BLaER1 treated with 17β-estradiol and CSF1 and Interleukin-3, amounts not matched to agents 10 nM and 100 nM (cell line): ENCODE data around the gene MEGF6.
A peak's percentile ranks its signal among the peaks of the same experiment; 100 is the strongest.

Experiments used
- H3K27ac ChIP-seq, 11 experiments: shearing (Covaris generic); formaldehyde crosslinking; 2 replicates each; pipeline ENCODE4 v1.8.1; 2022
- H3K27me3 ChIP-seq, 11 experiments: shearing (Covaris generic); formaldehyde crosslinking; 2 replicates each; pipeline ENCODE4 v1.8.1; 2022
- H3K36me3 ChIP-seq, 11 experiments: shearing (Covaris generic); formaldehyde crosslinking; 2 replicates each; pipeline ENCODE4 v1.8.1; 2022
- H3K4me1 ChIP-seq, 10 experiments: shearing (Covaris generic); formaldehyde crosslinking; 2 replicates each; pipeline ENCODE4 v1.8.1; 2022
- H3K4me2 ChIP-seq, 11 experiments: shearing (Covaris generic); formaldehyde crosslinking; 2 replicates each; pipeline ENCODE4 v1.8.1; 2022
- H3K4me3 ChIP-seq, 10 experiments: shearing (Covaris generic); formaldehyde crosslinking; 2 replicates each; pipeline ENCODE4 v1.8.1; 2022
- H3K9ac ChIP-seq, 11 experiments: shearing (Covaris generic); formaldehyde crosslinking; 2 replicates each; pipeline ENCODE4 v1.8.1; 2022
- H3K9me3 ChIP-seq, 11 experiments: shearing (Covaris generic); formaldehyde crosslinking; replicated peaks in 1 of 11; 2 replicates each; pipeline ENCODE4 v1.8.1; 2022
- H4K20me1 ChIP-seq, 11 experiments: shearing (Covaris generic); formaldehyde crosslinking; 2 replicates each; pipeline ENCODE4 v1.8.1; 2022
- Cebpa-rat ChIP-seq, 11 experiments: shearing (Covaris generic); IDR thresholded peaks; 2 replicates each; pipeline ENCODE4 v1.8.1; 2022

The MEGF6 gene

DNA sequence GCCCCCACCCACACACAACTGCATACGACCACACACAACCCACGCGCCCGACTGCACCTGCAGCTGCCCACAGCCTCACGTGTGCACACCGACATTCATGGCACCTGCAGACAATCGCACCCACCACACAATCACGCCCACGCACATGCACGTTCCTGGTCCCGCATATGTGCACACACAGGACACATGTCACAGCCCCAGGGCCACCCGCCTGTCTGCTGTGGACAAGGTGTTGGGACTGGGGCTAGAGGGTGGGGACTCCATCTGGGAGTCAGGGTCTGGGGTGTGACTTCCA is 100.4 kb downstream of the MEGF6 start:
- TF ChIP-seq Cebpa-rat (IDR thresholded peaks at IDR 0.05), result no peak
- Histone ChIP-seq H3K9ac (no peak overlapping the region), H3K9me3 (peaks cover 0 to 8% (median 4%) of the 10 kb centered on the region in 11 experiments; a peak in 6 of 22 replicates), H3K36me3 (peaks cover 0 to 59% (median 12%) of the 10 kb centered on the region in 11 experiments; a peak in 14 of 22 replicates), H3K27ac (no peak overlapping the region), H3K4me1 (peaks cover 4 to 64% (median 45%) of the 10 kb centered on the region in 10 experiments), H3K4me3 (no peak overlapping the region), H4K20me1 (peaks cover 10 to 88% (median 77%) of the 10 kb centered on the region in 11 experiments; a peak in 20 of 22 replicates), H3K27me3 (no peaks in the 10 kb centered on the region), H3K4me2 (peak overlapping the region in 6 of 11 experiments; percentile 22 to 37 (median 30); a peak in 9 of 22 replicates)

DNA sequence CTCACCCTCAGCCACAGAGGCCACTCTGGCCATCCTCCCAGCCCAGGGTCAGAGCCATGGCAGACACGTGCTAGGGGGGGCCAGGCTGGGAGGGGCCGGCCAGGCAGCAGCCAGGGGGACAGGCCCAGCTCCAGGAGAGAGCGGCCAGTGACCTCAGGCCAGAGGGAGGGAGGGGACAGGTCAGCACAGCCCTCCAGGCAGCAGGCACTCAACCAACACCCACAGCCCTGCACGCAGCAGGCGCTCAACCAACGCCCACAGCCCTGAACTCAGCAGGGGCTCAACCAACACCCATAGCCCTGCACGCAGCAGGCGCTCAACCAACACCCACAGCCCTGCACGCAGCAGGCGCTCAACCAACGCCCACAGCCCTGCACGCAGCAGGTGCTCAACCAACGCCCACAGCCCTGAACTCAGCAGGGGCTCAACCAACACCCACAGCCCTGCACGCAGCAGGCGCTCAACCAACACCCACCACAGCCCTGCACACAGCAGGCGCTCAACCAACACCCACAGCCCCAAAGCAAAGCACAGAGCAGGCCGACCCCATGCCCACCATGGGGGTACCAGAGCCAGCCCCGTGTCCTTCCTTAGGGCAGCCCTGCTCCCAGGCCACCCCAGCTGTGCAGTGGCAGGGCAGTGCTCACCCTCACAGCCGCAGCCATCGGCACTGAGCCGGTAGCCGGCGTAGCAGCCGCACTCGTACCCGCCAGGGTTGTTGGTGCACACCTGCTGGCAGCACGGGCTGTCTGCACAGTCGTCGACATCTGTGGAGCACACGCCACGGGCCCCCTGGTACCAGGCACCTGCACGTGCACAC is 101.0 kb downstream of the MEGF6 start:
- H3K4me1 ChIP-seq, result peaks cover 0 to 58% (median 40%) of the 10 kb centered on the region in 10 experiments; a peak in 17 of 20 replicates

DNA sequence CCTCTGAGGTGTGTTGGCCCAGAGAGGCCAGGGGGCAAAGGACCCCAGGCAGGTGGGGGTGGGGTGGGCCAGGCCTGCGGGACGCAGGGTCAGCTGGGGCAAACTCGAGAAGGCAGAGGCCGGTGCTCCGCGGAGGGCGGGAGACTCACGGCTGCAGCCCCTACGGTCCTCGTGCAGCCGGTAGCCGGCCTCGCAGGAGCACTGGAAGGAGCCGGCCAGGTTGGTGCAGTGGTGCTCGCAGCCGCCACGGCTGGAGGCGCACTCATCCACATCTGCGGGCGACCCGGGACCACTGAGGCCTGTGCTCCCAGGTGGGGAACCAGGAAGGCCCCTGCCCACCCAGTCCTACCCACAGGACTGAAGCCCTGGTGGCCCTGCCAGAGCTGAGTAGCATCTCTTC is 101.6 kb downstream of the MEGF6 start:
- H3K27ac ChIP-seq, result no peak overlapping the region
- H3K27me3 ChIP-seq, result no peaks in the 10 kb centered on the region
- peak overlapping the region in 3 of 11 experiments; percentile 26 to 37 (median 34); a peak in 3 of 22 replicates for H3K4me2 ChIP-seq
- peaks cover 0 to 67% (median 12%) of the 10 kb centered on the region in 11 experiments; a peak in 14 of 22 replicates for H3K36me3 ChIP-seq
- 0 out of 22 replicates have a peak overlapping the region, but pooled peaks of 1 of the 11 experiments have one; percentile 47 for H3K9ac ChIP-seq
- H3K4me1 ChIP-seq, result peaks cover 5 to 52% (median 34%) of the 10 kb centered on the region in 10 experiments
- H3K9me3 ChIP-seq, result peaks cover 0 to 8% (median 4%) of the 10 kb centered on the region in 11 experiments; a peak in 6 of 22 replicates
- peaks cover 0 to 88% (median 73%) of the 10 kb centered on the region in 11 experiments; a peak in 20 of 22 replicates for H4K20me1 ChIP-seq
- TF ChIP-seq Cebpa-rat (IDR thresholded peaks at IDR 0.05), result no peak
- no peak overlapping the region for H3K4me3 ChIP-seq

More for the DNA sequence above, 101.0 kb downstream of the MEGF6 start:
- H3K27ac ChIP-seq, result no peak overlapping the region
- H3K4me3 ChIP-seq, result no peak overlapping the region
- peaks cover 4 to 88% (median 73%) of the 10 kb centered on the region in 11 experiments; a peak in 20 of 22 replicates for H4K20me1 ChIP-seq
- H3K9me3 ChIP-seq, result peaks cover 0 to 8% (median 4%) of the 10 kb centered on the region in 11 experiments; a peak in 6 of 22 replicates
- H3K4me2 ChIP-seq, result peak overlapping the region in 5 of 11 experiments; percentile 23 to 37 (median 34); a peak in 9 of 22 replicates
- H3K9ac ChIP-seq, result 0 out of 22 replicates have a peak overlapping the region, but pooled peaks of 1 of the 11 experiments have one; percentile 47
- no peak for TF ChIP-seq Cebpa-rat (IDR thresholded peaks at IDR 0.05)
- no peaks in the 10 kb centered on the region for H3K27me3 ChIP-seq
- peaks cover 0 to 61% (median 12%) of the 10 kb centered on the region in 11 experiments; a peak in 14 of 22 replicates for H3K36me3 ChIP-seq

DNA sequence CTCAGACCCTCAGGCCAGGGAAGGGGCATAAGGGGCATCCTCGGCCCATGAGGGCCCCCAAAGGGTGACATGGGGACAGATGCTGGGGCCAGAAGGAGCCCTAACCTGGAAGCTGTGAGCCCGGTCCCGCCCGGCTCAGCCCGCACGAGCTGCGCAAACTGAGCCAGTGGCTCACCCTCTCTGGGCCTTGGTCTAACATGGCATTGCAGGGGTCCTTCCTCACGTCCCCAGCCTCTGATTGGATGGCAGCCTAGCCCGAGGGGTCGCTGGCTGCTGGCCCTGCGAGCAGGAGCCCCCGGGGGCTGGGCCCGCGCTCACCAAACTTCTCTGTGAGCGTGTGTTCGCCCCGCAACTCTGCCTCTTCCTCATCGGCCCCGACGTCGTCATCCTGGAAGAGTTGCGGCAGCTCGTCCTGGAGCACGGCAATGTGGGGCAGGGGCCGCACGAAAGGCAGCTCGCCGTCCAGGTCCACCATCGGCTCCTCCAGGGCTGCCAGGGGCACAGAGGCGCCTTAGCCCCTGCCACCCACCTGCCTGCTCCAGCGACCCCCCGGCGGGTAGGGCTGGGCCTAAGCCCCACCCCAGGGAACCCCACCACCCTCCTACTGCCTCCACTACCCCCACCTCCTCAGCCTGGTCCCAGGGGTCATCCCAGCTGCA is 102.4 kb downstream of the MEGF6 start:
- TF ChIP-seq Cebpa-rat (IDR thresholded peaks at IDR 0.05), result no peak
- Histone ChIP-seq H3K9ac (no peak overlapping the region), H3K9me3 (peaks cover 0 to 8% (median 4%) of the 10 kb centered on the region in 11 experiments; a peak in 6 of 22 replicates), H3K36me3 (peaks cover 0 to 74% (median 12%) of the 10 kb centered on the region in 11 experiments; a peak in 14 of 22 replicates), H3K27ac (no peak overlapping the region), H4K20me1 (peaks cover 0 to 91% (median 76%) of the 10 kb centered on the region in 11 experiments; a peak in 20 of 22 replicates), H3K4me3 (no peak overlapping the region), H3K4me1 (peaks cover 9 to 44% (median 26%) of the 10 kb centered on the region in 10 experiments; a peak in 19 of 20 replicates), H3K4me2 (no peak overlapping the region), H3K27me3 (no peaks in the 10 kb centered on the region)

DNA sequence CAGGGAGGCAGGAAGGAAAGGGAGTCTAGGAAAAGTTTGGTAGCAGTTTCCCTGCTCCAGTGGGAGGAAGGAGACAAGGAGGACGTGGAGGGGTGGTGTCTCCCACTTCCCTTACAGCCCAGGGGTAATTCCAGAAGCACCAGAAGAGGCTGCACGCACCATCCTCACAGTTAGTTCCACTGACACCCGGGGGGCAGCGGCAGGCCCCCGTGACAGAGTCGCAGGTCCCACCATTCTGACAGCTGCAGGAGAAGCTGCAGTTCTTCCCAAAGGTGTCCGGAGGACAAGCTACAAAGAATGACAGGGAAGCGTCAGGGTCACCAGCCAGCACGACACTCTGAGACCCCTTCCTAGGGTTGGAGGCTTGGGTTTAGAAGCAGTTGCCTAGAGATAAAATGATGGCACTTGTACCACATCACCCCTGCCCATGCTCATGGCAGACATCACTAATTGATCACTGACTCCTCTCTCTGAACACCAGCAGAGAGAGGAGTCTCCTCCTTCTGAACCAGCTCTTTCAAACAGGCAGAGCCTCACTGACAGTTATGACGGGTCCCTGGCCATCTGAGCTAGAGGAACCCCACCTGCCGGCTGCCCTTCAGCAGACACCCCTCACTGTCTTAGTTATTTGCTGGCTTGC is 103.6 kb downstream of the MEGF6 start:
- Histone ChIP-seq H4K20me1 (peaks cover 0 to 100% (median 84%) of the 10 kb centered on the region in 11 experiments; a peak in 20 of 22 replicates), H3K4me2 (no peak overlapping the region), H3K9me3 (peaks cover 0 to 5% (median 2%) of the 10 kb centered on the region in 11 experiments; a peak in 5 of 22 replicates), H3K4me3 (no peak overlapping the region), H3K4me1 (peaks cover 12 to 36% (median 25%) of the 10 kb centered on the region in 10 experiments; a peak in 18 of 20 replicates), H3K9ac (no peak overlapping the region), H3K27me3 (no peaks in the 10 kb centered on the region), H3K27ac (no peak overlapping the region), H3K36me3 (peaks cover 0 to 64% (median 12%) of the 10 kb centered on the region in 11 experiments; a peak in 13 of 22 replicates)
- TF ChIP-seq Cebpa-rat (IDR thresholded peaks at IDR 0.05), result no peak

DNA sequence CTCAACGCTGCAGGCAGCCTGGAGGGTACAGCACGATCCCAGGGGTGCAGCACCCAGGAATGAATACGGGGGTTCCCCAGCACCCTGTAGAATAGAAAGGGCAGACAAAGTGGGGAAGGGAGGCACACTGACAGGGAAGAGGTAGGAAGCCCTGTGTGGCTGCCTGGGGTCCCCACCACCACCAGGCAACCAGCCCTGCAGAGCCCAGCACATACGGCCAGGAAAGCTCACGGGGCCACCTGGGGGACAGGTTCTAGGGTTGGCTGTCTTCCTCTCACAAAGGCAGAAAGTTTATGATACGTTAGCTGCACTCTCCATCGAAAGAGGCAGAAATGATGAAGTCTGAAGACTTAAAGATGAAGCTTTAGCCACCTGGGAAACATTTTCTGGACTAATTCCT is 104.4 kb downstream of the MEGF6 start:
- Histone ChIP-seq H4K20me1 (peaks cover 0 to 100% (median 85%) of the 10 kb centered on the region in 11 experiments; a peak in 20 of 22 replicates), H3K27me3 (no peaks in the 10 kb centered on the region), H3K9me3 (no peaks in the 10 kb centered on the region), H3K9ac (no peak overlapping the region), H3K4me2 (no peak overlapping the region), H3K36me3 (peaks cover 0 to 56% (median 8%) of the 10 kb centered on the region in 11 experiments; a peak in 9 of 22 replicates), H3K27ac (no peak overlapping the region), H3K4me1 (peaks cover 15 to 36% (median 25%) of the 10 kb centered on the region in 10 experiments; a peak in 19 of 20 replicates), H3K4me3 (no peak overlapping the region)
- no peak for TF ChIP-seq Cebpa-rat (IDR thresholded peaks at IDR 0.05)

DNA sequence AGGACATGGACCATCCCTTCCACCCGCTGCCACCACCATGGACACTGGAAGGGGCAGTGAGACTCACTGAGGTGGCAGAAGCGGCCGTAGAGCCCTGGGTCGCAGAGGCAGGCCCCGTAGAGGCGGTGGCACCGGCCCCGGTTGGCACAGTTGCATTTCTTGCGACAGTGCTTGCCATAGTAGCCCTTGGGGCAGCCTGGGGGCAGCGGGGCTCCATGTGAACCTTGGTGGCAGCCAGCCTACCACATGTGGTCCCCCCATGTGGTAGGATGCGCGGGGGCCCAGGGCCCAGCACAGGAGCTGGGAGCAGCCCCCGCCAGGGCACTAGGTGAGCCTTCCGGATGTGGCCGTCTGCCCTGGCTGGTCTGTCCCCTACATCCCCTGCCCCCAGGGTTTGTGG is 105.3 kb downstream of the MEGF6 start:
- Histone ChIP-seq H3K27ac (no peak overlapping the region), H3K4me1 (peaks cover 16 to 36% (median 27%) of the 10 kb centered on the region in 10 experiments; a peak in 19 of 20 replicates), H3K9ac (no peak overlapping the region), H3K27me3 (no peaks in the 10 kb centered on the region), H3K36me3 (peaks cover 0 to 48% (median 8%) of the 10 kb centered on the region in 11 experiments; a peak in 9 of 22 replicates), H3K9me3 (no peaks in the 10 kb centered on the region), H3K4me2 (no peak overlapping the region), H4K20me1 (peaks cover 0 to 100% (median 85%) of the 10 kb centered on the region in 11 experiments; a peak in 20 of 22 replicates), H3K4me3 (no peak overlapping the region)
- no peak for TF ChIP-seq Cebpa-rat (IDR thresholded peaks at IDR 0.05)

DNA sequence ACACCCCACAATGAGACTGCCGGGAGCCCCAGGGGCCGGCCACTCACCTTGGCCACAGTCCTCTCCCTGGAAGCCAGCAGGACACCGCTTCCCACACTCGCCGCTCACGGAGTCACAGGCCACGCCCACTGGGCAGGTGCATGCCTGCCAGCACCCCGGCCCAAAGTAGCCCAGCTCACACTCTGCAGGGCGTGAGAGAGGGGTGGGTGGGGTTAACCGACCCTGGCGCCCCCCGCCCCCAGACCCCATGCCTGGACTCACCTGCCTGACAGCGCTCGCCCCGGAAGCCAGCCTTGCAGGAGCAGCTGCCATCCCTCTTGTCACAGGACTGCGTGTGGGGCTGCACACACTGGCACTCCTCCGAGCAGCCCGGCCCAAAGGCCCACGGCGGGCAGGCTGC is 106.1 kb downstream of the MEGF6 start:
- TF ChIP-seq Cebpa-rat (IDR thresholded peaks at IDR 0.05), result no peak
- no peak overlapping the region for H3K4me3 ChIP-seq

More for the DNA sequence above, 106.1 kb downstream of the MEGF6 start:
- no peak overlapping the region for H3K27ac ChIP-seq
- peaks cover 0 to 56% (median 8%) of the 10 kb centered on the region in 11 experiments; a peak in 9 of 22 replicates for H3K36me3 ChIP-seq
- no peaks in the 10 kb centered on the region for H3K9me3 ChIP-seq
- H4K20me1 ChIP-seq, result peaks cover 0 to 100% (median 85%) of the 10 kb centered on the region in 11 experiments; a peak in 20 of 22 replicates
- H3K4me2 ChIP-seq, result peak overlapping the region in 1 of 11 experiments; percentile 61; a peak in 2 of 22 replicates
- H3K9ac ChIP-seq, result no peak overlapping the region
- H3K27me3 ChIP-seq, result no peaks in the 10 kb centered on the region
- H3K4me1 ChIP-seq, result peaks cover 10 to 36% (median 20%) of the 10 kb centered on the region in 10 experiments; a peak in 19 of 20 replicates
